HG03460 (cell line): ENCODE results near the gene KLHDC8B.

ENCODE experiments used
- ATAC-seq: cut with Tn5 transposase; IDR thresholded peaks from one replicate; pipeline ENCODE4 v1.9.1; 2021; ENCODE audit not compliant: unreplicated experiment

KLHDC8B gene

DNA sequence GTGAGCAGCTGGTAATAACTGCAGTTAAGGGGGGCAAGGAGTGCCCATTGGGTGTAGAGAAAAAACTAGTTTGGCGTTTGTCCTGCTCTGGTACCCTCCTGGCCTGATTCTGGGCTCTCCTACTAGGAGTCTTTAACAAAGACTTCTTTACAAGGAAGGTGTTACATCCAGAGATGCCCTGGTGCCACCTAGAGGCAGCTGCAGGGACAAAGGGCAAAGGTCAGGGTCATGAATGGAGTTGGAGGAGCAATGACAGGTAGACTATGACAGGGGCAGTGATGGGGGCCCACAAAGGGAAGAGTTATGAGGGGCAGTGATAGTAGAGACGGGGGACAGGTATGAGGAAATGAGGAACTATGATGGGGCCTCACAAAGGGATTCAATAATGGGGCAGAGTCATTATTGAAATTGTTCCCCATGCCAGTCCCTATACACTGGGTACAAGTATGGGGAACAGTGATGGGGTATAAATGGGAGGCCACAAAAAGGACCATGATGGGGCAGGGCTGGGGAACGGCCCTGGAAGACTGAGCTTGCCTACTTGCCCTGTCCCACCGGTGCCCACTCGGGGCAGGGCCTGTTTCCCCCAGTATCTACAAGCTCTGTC, 13.2 kb upstream of the KLHDC8B start:
- ATAC-seq, result no peak

DNA sequence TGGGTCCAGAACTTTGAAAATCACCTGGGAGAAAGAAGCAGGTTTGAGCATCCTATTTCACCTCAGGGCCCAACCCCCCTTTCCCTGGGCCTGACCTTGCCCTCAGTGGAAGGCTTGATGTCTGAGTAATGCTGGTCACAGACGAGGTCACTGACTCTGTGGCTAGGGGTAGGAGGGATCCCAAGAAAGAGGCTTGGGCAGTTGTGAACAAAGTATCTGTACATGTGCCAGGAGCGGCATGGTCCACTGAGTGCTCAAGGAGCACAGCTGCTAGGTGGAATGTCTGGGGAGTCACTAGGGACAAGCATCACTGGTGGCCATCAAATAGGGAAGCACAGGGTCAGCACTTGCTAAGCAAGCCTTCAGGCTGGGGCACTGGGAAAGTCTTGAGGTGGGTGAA, 12.6 kb upstream of the KLHDC8B start:
- no peak for ATAC-seq

DNA sequence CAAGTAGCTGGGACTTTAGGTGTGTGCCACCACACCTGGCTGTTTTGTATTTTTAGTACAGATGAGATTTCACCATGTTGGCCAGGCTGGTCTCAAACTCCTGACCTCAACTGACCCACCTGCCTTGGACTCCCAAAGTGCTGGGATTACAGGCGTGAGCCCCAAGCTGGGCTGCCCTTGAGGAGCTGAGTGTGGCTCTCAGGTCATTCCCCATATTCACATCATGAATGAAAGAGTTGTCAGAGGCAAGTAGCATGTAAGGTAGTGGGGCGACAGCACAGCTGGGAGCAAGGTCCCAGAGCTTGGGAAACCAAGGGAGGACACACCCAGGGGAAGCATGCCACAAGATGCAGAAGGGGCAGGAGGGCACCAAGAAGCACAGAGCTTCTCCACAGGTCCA, 10.2 kb upstream of the KLHDC8B start:
- no peak for ATAC-seq

DNA sequence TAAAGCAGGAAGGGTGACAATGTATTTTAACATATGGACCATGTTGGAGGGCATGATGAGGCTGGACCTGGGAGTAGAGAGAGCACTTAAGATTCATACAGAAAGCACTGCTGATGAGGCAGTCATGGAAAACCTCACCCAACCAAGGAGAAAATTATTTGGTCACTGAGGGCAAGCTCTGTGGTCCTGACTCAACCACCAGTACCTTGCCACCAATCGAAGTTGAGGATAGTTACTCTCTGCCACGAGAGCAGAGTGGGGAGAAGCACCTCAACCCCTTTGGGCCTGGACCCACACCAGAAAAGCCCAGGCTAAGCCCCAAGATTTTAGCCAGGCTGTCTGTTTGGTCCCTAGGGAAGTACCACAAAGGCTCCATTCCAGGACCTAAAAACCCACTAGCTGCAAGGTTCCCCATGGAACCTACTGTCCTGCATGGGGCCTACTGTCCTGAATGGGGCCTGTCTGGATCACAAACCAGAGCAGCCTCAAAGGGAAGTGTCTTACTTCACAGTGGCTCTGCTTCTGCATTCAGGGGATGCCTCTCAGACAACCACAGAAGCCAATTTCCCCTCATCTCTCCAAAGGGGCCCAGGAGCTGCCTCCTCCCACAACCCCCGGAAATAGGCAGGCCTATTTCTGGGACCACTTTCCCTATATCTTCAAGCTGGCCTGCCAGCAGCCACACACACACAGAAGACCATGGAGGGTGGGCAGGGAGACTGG, 9.4 kb upstream of the KLHDC8B start:
- no peak for ATAC-seq

DNA sequence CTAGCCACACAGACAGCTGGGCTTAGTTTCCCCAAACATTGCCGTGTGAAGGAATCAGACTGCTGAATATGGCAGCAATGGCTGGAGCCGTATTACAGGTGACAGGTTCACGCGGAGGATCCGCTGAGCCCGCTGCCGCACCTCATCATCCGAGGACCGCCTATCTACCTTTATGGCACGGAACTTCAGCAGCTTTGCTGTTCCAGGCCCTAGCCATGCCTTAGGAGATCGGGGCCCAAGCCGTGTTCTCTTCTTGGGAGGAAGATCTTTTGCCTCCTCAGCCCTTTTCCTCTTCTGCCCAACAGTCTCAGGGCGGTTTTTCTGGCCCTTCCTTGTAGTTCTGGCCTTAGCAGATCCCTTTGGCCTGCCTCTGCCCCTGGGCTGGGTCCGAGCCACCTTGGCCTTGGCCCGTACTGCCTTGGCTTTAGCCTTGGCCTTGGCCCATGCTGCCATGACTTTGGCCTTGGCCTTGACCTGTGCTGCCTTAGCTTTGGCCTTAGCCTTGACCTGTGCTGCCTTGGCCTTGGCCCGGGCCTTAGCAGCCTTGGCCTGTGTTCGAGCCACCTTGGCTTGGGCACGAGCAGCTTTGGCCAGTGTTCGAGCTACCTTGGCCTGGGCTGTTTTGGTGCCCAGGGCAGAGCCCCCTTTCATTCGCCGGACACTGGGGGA, 8.5 kb upstream of the KLHDC8B start:
- no peak for ATAC-seq

DNA sequence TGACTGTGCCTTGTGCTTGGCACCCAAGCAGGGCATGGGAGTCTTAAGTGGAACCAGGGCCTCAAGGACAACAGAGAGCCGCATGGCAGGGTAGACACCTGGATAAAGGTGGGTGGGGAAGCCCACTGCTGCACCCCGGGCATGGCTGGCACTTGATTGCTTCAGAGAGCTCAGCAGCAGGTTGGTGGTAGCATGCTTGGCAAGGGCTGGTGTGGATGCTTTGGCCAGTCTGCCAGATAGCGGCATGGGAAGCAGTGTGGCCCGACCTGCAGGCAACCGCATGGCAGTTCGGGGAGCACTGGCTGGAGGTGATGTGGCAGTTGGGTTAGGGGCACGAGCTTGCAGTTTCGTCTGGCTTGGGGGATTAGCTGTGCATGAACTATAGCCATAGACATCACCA, 7.8 kb upstream of the KLHDC8B start:
- ATAC-seq, result no peak

DNA sequence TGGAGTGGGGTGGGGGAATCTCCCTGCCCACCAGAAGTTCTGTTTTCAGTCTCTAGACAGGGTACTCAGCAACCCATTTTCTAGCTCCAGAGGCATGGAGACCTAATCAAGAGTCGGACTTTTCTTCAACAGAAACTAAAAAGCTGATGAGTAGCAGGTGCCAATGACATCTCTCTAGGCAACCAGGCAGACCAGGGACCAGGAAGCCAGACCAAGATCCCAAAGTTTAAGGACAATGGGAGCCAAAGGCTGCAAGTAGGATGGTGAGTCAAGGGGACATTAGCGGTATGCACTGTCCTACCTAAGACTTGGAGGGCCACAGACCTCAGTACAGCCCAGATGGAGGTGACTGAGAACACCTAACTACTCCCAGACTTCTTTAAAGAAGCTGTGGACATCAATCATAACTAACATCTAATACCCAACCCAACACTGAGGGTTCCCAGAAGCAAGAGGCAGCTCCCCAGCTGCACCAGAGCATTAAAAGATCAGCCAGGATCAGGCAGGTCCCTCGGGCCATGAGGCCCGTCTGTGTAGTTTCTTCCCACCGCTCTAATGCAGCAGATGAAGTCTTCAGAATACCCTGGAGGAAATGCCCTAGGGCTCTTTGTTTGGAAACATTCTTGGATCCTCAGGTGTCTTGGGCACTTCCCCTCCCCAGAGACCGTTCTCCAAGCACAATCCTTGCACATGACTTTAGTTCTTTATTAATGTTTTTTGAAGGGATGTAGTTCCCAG, 6.2 kb upstream of the KLHDC8B start:
- no peak for ATAC-seq

DNA sequence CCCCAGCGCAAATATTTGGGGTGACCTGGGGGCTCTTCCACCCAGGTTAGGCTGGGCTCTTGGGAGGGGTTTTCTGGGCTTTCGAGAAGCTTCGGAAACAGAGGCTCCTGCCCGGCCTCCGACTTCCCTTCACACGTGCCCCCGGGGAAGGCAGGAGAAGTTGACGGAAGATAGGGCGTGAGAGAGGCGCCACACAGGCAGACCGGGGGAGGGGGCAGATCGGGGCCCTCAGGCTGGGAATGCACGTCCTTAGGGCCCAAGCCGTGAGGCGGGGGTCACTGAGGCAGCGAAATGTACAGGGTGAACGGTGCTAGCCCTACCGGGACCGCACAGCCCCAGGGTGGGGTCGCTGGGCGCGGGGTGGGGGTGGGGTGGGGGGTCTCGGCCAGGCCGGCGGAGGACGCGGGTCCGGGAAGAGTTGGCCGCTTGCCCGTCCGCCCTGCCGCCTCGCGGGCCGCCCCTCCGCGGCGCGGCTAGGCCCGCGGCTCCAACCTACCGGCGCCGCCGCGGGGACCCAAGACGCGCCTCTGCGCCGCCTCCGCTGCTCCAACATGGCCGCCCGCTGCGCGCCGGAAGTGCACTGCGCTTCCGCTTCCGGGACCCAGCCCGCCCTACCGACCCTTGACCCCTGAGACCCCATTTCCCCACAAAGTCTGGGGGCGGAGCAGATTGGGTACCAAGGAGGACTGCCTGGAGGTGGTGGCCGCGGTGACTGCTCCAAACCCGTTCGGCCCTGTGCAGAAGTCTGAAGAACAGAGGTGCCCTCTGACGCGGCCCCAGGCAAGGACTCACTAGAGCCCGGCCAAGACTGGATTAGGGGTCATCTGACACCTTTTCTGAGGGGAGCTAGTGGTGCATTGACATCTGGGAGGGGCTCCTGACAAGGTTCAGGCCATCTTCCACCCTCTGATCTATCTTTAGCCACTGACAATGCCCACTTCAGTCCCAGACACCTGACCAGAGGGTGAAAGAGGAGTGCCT, 5.3 kb upstream of the KLHDC8B start, which contains the start of gene CCDC71:
CCDC71 (minus strand) TSS at position 561 of the 981 bp plus-strand sequence. CDS start 2,123 bp downstream, outside the sequence.
- no peak for ATAC-seq

DNA sequence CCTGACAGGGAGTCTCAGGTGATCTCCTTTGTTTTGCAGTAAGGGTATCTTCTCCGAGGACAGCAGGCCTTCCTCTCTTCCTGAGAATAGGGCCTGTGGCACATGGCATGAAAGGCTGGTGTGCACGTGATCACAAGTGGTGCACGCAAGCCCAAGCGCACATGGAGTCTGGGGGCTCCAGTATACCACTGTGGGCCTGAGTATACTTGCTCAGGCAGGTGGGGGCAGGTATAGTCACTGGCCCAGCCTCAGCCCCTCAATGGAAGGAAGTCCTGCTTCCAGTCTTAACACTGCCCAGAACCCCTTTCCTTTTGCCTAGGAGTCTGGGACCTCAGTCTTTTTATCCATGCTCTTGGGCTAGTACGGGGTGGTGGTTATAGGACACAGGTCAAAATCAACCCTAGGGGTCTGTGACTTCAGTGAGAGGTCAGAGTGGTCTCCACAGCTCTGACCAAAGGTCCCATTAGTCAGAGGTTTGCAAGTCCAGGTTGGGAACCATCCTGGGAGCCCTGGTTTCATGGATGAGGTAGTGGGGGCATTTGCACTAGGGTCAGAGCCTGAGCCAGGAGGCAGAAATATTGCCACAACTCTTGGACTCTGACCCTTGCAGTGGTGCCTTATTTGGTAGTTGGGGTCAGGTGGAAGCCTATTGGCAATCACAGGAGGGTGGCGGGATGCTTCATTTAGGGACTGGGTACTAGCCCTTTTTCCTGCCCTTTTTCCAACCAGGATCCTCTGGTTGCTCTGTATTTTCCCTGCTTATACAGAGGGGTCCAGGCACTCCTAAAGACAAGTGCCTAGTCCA, 4.4 kb upstream of the KLHDC8B start:
- no peak for ATAC-seq

DNA sequence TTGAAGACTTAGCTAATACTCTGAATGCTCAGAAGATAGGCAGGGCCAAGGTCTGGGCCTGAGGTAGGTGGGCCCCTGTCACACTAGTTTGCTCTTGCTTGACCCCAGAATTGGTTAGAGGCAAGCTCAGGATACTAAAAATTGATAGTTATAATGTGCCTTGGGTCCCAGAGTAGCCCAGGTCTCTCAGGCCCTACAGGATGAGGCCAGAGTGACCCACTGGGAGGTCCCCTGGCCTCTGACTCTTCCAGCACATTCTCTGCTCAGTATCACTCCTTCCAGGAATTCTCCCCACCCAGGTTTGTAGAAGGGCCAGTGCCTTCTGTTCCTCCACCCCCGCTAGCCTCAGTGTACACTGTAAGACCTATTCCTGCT, 667 bp upstream of the KLHDC8B start:
- no peak for ATAC-seq

DNA sequence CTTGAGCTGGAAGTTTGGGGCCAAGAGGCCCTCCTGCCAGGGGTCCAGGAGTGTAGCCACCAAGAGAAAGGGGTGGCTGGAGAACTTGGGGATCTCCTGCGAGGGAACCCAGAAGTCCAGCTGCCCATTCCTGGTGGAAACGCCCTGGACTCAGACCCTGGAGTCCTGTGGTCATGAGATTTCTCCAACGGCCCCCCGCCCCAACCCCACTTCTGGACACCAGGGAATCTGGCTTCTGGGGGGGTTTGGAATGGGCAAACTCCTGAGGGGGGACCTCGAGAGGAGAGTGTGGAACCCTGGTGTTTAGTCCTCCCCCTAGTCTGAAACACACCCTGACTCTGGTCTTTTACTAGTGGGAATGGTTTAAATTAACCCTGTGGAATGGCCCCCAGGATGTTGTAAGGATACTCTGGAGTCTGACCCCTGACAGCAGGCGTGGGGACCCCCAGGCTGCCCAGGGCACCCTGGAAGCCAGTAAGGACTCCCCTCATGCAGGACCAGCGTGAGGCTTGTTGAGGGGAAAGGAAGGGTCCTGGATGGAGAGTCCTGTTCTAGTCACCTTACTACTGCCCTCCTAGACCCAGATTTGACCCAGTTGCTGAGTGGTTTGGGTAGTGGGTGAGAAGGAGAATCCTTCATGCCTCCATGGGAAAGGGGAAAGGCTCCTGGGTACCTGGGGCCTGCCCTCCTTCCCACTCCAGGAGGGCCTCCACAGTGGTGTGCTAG, 540 bp downstream of the KLHDC8B start:
- no peak for ATAC-seq

DNA sequence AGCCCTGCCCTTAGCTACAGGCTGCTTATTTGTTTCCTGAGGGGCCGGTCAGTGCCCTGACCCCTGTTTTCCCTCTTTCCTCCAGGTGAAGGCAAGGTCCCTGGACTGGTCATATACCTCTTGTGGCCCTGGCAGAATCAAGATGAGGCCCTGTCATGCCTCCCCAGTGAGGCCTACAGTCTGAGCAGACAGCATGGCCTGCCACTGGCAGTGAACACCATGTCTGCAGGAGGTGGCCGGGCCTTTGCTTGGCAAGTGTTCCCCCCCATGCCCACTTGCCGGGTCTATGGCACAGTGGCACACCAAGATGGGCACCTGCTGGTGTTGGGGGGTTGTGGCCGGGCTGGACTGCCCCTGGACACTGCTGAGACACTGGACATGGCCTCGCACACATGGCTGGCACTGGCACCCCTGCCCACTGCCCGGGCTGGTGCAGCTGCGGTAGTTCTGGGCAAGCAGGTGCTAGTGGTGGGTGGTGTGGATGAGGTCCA, 1.2 kb downstream of the KLHDC8B start:
- ATAC-seq, result no peak

DNA sequence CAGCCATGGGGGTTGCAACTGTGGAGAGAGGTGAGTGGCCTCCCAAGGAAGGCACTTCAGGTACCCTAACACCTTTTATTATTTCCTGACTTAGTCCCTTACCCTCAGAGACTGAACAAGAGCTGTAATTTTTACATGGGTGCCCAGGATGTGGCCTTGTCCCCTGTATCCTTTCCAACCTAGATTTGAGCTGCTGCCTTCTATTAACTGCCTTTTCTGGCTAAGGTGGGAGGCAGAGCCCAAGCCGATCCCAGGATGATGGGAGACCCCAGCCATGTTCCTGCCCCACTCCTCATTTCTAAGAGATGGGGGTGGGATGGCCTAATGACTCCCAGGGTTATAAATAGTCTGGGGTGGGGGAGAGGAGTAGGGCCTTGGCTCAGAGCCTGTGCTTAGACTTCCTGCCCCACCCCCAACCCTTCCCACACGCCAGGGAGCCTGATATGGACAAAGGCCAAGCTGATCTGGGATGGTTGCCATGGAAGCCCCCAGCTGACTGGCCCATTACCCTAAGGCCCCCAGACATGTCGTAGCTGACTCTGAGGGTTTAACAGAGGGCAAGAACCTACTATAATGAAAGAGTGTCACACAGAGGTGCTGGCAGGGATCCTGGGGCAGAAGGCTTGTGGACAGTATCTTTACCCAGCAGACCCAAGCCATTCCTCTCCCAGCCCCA, 1.9 kb downstream of the KLHDC8B start:
- no peak for ATAC-seq

DNA sequence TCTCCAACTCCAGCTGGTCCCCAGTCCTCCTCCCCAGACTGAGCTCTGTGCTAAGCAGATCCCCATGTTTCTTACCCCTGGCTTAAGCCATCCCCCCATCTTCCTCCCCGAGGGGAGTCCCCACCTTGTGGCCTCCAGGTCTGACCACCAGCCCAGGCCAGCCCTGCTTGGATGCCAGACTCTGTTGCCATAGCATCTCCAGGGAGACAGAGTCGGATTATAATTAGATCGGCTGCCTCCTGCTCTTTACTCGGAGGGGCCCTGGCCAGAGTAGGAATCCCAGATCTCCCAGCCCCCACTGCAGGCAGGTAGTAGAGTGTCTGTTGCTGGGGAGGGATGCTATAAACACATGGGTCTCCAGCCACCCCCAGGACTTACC, 2.4 kb downstream of the KLHDC8B start:
- ATAC-seq, result no peak

DNA sequence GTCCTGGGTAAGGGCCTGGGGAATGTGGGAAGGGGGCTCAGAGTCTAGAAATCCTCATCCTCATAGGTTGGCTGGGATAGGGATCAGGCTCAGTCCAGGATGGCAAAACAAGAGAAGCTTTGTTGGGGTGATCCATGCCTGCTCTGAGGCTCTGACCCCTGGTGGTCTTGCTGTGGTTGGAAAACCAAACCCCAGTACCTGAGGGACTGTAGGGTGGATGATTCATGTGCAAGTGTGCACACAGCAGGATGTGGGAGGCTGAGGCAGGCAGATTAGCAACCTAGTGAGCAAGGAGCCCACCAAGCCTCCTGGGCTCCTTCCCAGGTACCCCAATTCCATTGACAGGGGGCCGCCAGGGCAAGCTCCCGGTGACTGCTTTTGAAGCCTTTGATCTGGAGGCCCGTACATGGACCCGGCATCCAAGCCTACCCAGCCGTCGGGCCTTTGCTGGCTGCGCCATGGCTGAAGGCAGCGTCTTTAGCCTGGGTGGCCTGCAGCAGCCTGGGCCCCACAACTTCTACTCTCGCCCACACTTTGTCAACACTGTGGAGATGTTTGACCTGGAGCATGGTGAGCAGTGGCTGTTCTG, 3.1 kb downstream of the KLHDC8B start:
- no peak for ATAC-seq

DNA sequence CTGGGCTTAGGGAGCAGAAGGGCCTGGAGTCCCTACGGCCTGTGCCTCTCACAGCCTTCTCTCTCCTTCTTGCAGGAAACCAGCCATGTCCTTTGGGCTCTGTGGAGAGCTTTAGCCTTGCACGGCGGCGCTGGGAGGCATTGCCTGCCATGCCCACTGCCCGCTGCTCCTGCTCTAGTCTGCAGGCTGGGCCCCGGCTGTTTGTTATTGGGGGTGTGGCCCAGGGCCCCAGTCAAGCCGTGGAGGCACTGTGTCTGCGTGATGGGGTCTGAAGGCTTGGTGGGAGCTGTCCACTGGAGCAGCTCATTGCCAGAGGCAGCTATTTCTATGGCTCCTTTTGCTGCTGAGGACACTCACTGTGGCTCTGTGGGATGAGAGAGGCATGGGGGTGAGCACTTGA, 4.1 kb downstream of the KLHDC8B start:
- ATAC-seq, result no peak

DNA sequence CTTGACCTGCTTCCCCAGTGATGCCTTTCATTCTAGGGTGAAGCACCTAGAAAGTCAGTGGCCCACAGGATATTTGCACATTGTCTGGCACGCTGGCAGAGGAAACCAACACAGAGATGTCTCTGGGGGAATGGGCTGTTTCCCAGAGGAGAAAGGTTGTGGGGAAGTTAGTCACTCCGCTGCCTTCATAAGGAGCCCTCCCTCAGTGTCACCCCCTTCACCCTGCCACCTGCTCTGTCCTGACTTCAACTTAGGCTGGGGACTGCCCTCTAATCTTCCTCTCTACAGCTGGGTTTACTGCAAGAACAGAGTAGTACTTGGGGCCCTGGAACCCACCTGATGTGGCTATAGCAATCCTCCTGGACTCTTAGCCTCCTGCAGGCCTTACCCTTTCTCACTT, 5.7 kb downstream of the KLHDC8B start:
- ATAC-seq, result no peak

DNA sequence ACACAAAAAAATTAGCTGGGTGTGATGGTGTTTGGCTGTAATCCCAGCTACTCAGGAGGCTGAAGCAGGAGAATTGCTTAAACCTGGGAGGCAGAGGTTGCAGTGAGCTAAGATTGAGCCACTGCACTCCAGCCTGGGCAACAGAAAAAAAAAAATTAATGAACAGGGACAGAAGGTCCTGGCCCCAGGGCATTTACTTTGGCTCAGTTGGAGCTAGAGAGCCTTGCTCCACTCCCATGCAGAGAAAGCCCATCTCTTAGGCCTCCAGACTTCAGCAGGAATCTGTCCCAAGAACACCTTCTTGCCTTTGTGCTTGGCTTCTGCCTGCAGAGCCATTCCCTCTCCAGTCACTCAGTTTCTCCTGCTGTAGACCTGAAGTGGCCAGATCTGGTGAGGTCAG, 8.7 kb downstream of the KLHDC8B start:
- ATAC-seq, result no peak
